HepG2 (cell line): ENCODE results near the gene ZNF618. TPM values are rescaled to one million over a fixed set of nuclear protein-coding genes. Genes with fewer than 3 reads are reported as not detected.
A peak's percentile ranks its signal among the peaks of the same experiment; 100 is the strongest.

Source experiments
- CBX2 ChIP-seq, 2 experiments: fragments of 200-600 bp in 1 of 2; sonication (generic); formaldehyde crosslinking in 1 of 2; IDR thresholded peaks; 2 replicates each; pipeline versions ENCODE4 v1.7.0 to v1.8.1; 2018 to 2022; ENCODE audit warnings: low read depth in 2 of 2, low read length in 1 of 2, mild to moderate bottlenecking in 1 of 2, missing genetic modification reagents in 1 of 2
- CHD4 ChIP-seq: fragments of 200-600 bp; sonication (generic); IDR thresholded peaks from 2 replicates; pipeline ENCODE4 v1.7.0; 2017; ENCODE audit warnings: mild to moderate bottlenecking, low read length, borderline replicate concordance
- DNMT3B ChIP-seq: conservative IDR thresholded peaks from 2 replicates; pipeline ENCODE4 v1.6.1; 2016; ENCODE audit warnings: missing biosample characterization, control low read depth
- JUN ChIP-seq: sonication (generic); formaldehyde crosslinking; IDR thresholded peaks from 2 replicates; pipeline ENCODE4 v1.4.0; 2020; ENCODE audit warnings: mild to moderate bottlenecking, missing genetic modification reagents
- RFXANK ChIP-seq: IDR thresholded peaks from 2 replicates; pipeline ENCODE4 v1.6.1; 2016
- SMC3 ChIP-seq: IDR thresholded peaks from 2 replicates; pipeline ENCODE4 v1.6.1; 2011; ENCODE audit warnings: low read length, improper control_type of control experiment
- TBL1XR1 ChIP-seq: fragments of 150-350 bp; IDR thresholded peaks from 2 replicates; pipeline ENCODE4 v1.6.1; 2014; ENCODE audit warnings: borderline replicate concordance, low read length; ENCODE audit not compliant: partially characterized antibody
- TCF7 ChIP-seq: sonication (generic); IDR thresholded peaks from 2 replicates; pipeline ENCODE4 v1.6.1; 2016; ENCODE audit warnings: antibody characterized with exemption, low read depth
- ZIK1 ChIP-seq: sonication (generic); formaldehyde crosslinking; IDR thresholded peaks from 2 replicates; pipeline ENCODE4 v1.5.0; 2020; ENCODE audit warnings: mild to moderate bottlenecking, low read depth, missing genetic modification reagents, borderline replicate concordance
- ZMYM3 ChIP-seq: sonication (generic); formaldehyde crosslinking; IDR thresholded peaks from 2 replicates; pipeline ENCODE4 v1.5.1; 2020; ENCODE audit warnings: mild to moderate bottlenecking, missing genetic modification reagents
- ZMYM4 ChIP-seq: sonication (generic); formaldehyde crosslinking; IDR thresholded peaks from 2 replicates; pipeline ENCODE4 v1.8.1; 2023; ENCODE audit warnings: mild to moderate bottlenecking, missing genetic modification reagents
- ZNF12 ChIP-seq: sonication (generic); formaldehyde crosslinking; IDR thresholded peaks from 2 replicates; pipeline ENCODE4 v1.5.0; 2020; ENCODE audit warnings: missing genetic modification reagents
- ZNF20 ChIP-seq: sonication (generic); formaldehyde crosslinking; IDR thresholded peaks from 2 replicates; pipeline ENCODE4 v1.4.0; 2020; ENCODE audit warnings: mild to moderate bottlenecking, moderate library complexity, missing genetic modification reagents
- ZNF343 ChIP-seq: sonication (generic); formaldehyde crosslinking; IDR thresholded peaks from 2 replicates; pipeline ENCODE4 v1.4.0; 2020; ENCODE audit warnings: mild to moderate bottlenecking, missing genetic modification reagents
- ZSCAN25 ChIP-seq: sonication (generic); formaldehyde crosslinking; IDR thresholded peaks from 2 replicates; pipeline ENCODE4 v1.8.0; 2022; ENCODE audit warnings: mild to moderate bottlenecking, missing genetic modification reagents
- polyA plus RNA-seq, 8 experiments: library from polyadenylated mRNA; depleted of rRNA in 3 of 8; stranded (reverse) in 7 of 8; unstranded in 1 of 8; fragments of >200 nt; fragmentation: Illumina TruSeq in 4 of 8; extraction: Trizol in 4 of 8; gene quantifications; 2 replicates each; pipeline versions ENCODE4 v1.2.1 to v1.2.3, GENCODE V29; 2011 to 2016; ENCODE audit warnings: low read depth in 4 of 8, missing spikeins in 1 of 8, mixed read lengths in 1 of 8; ENCODE audit not compliant: insufficient read depth in 1 of 8
- total RNA-seq, 5 experiments: library from RNA; depleted of rRNA; stranded (reverse); fragments of >200 nt; fragmentation: Illumina TruSeq; extraction: Trizol; gene quantifications; 2 replicates each; pipeline ENCODE4 v1.2.3, GENCODE V29; 2016; ENCODE audit warnings: low read depth in 1 of 5
- TF ChIP-seq, protein P1 (sequence below): sonication (generic); formaldehyde crosslinking; IDR thresholded peaks from 2 replicates; pipeline ENCODE4 v1.9.0; 2021; ENCODE audit warnings: missing genetic modification reagents, mild to moderate bottlenecking, borderline replicate concordance
- TF ChIP-seq, protein P2 (sequence below): IDR thresholded peaks from 2 replicates; pipeline ENCODE4 v1.6.1; 2016; ENCODE audit warnings: missing genetic modification reagents, missing compliant biosample characterization
- TF ChIP-seq, protein P3 (sequence below): IDR thresholded peaks from 2 replicates; pipeline ENCODE4 v1.6.1; 2012; ENCODE audit warnings: low read length, improper control_type of control experiment
- TF ChIP-seq, protein P4 (sequence below): IDR thresholded peaks from 2 replicates; pipeline ENCODE4 v1.6.1; 2016; ENCODE audit warnings: low read depth, control low read depth
- TF ChIP-seq, protein P5 (sequence below): sonication (generic); formaldehyde crosslinking; conservative IDR thresholded peaks from 2 replicates; pipeline ENCODE4 v1.8.0; 2022; ENCODE audit warnings: low read depth, missing genetic modification reagents
- TF ChIP-seq, protein P6 (sequence below): sonication (generic); formaldehyde crosslinking; IDR thresholded peaks from 2 replicates; pipeline ENCODE4 v1.8.0; 2022; ENCODE audit warnings: missing genetic modification reagents, low read depth, mild to moderate bottlenecking, borderline replicate concordance

Gene ZNF618
- total and polyA plus RNA-seq, 2 of the 13 experiments (the other 11 are each of a cell fraction or from before 2014, with no cell fraction given): 0.07 TPM

DNA sequence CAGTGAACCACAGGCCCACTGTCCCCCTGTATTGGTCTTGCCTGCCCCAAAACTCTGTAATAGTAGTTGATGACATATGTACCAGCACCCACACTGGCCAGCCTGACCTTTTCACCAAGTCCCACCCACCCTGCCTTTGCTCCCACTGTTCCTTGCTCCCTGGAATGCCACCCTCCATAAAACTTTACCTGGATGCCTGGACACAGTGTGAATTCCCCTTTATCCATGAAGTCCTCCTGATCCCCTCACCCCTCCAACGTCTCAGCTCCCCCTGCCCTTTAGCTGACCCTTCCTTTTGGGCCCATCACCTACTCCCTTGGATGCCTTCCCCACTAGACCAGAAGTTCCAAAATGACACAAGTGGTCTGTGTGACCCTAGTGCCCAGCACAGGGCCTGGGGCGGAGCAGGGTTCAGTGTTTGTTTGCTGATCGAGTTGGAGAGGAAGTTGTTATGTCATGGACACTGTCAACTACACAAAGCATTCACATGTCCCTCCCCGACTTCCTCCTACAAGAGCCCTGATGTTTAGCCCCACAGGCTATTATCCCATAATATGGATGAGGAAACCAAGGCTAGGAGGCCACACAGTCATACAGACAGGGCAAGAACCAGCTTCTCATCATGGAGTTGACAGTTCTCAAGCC, 185.8 kb downstream of the ZNF618 start (continued):
- peak; percentile 47; the same call in 1 of the 2 replicates for TF ChIP-seq ZMYM4 (CRISPR knock-in tag)
- no peak for TF ChIP-seq ZNF20 (CRISPR knock-in tag)
- no peak for TF ChIP-seq JUN
- TF ChIP-seq, protein P1, sequence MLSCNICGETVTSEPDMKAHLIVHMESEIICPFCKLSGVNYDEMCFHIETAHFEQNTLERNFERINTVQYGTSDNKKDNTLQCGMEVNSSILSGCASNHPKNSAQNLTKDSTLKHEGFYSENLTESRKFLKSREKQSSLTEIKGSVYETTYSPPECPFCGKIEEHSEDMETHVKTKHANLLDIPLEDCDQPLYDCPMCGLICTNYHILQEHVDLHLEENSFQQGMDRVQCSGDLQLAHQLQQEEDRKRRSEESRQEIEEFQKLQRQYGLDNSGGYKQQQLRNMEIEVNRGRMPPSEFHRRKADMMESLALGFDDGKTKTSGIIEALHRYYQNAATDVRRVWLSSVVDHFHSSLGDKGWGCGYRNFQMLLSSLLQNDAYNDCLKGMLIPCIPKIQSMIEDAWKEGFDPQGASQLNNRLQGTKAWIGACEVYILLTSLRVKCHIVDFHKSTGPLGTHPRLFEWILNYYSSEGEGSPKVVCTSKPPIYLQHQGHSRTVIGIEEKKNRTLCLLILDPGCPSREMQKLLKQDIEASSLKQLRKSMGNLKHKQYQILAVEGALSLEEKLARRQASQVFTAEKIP (CRISPR knock-in tag): no peak
- no peak for TF ChIP-seq CBX2 (IDR thresholded peaks at IDR 0.05; ENCODE audit: low read depth, low read length)
- TF ChIP-seq CBX2 (CRISPR knock-in tag; IDR thresholded peaks at IDR 0.05; ENCODE audit: low read depth): no peak
- TF ChIP-seq TBL1XR1: no peak
- TF ChIP-seq ZMYM3 (CRISPR knock-in tag): peak; percentile 99
- TF ChIP-seq, protein P2, sequence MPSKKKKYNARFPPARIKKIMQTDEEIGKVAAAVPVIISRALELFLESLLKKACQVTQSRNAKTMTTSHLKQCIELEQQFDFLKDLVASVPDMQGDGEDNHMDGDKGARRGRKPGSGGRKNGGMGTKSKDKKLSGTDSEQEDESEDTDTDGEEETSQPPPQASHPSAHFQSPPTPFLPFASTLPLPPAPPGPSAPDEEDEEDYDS (CRISPR knock-in tag): peak; percentile 54; the same call in 1 of the 2 replicates
- TF ChIP-seq, protein P3, sequence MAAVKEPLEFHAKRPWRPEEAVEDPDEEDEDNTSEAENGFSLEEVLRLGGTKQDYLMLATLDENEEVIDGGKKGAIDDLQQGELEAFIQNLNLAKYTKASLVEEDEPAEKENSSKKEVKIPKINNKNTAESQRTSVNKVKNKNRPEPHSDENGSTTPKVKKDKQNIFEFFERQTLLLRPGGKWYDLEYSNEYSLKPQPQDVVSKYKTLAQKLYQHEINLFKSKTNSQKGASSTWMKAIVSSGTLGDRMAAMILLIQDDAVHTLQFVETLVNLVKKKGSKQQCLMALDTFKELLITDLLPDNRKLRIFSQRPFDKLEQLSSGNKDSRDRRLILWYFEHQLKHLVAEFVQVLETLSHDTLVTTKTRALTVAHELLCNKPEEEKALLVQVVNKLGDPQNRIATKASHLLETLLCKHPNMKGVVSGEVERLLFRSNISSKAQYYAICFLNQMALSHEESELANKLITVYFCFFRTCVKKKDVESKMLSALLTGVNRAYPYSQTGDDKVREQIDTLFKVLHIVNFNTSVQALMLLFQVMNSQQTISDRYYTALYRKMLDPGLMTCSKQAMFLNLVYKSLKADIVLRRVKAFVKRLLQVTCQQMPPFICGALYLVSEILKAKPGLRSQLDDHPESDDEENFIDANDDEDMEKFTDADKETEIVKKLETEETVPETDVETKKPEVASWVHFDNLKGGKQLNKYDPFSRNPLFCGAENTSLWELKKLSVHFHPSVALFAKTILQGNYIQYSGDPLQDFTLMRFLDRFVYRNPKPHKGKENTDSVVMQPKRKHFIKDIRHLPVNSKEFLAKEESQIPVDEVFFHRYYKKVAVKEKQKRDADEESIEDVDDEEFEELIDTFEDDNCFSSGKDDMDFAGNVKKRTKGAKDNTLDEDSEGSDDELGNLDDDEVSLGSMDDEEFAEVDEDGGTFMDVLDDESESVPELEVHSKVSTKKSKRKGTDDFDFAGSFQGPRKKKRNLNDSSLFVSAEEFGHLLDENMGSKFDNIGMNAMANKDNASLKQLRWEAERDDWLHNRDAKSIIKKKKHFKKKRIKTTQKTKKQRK: no peak
- no peak for TF ChIP-seq TCF7
- TF ChIP-seq, protein P4, sequence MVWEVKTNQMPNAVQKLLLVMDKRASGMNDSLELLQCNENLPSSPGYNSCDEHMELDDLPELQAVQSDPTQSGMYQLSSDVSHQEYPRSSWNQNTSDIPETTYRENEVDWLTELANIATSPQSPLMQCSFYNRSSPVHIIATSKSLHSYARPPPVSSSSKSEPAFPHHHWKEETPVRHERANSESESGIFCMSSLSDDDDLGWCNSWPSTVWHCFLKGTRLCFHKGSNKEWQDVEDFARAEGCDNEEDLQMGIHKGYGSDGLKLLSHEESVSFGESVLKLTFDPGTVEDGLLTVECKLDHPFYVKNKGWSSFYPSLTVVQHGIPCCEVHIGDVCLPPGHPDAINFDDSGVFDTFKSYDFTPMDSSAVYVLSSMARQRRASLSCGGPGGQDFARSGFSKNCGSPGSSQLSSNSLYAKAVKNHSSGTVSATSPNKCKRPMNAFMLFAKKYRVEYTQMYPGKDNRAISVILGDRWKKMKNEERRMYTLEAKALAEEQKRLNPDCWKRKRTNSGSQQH (CRISPR knock-in tag): no peak
- TF ChIP-seq, protein P5, sequence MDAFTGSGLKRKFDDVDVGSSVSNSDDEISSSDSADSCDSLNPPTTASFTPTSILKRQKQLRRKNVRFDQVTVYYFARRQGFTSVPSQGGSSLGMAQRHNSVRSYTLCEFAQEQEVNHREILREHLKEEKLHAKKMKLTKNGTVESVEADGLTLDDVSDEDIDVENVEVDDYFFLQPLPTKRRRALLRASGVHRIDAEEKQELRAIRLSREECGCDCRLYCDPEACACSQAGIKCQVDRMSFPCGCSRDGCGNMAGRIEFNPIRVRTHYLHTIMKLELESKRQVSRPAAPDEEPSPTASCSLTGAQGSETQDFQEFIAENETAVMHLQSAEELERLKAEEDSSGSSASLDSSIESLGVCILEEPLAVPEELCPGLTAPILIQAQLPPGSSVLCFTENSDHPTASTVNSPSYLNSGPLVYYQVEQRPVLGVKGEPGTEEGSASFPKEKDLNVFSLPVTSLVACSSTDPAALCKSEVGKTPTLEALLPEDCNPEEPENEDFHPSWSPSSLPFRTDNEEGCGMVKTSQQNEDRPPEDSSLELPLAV (CRISPR knock-in tag): no peak
- TF ChIP-seq ZIK1 (CRISPR knock-in tag): no peak
- no peak for TF ChIP-seq ZNF12 (CRISPR knock-in tag)
- TF ChIP-seq RFXANK (CRISPR knock-in tag): no peak
- TF ChIP-seq SMC3: no peak
- TF ChIP-seq DNMT3B (CRISPR knock-in tag): no peak
- TF ChIP-seq CHD4: 0 out of 2 replicates have a peak, but pooled peaks have one; percentile 74
- TF ChIP-seq ZNF343 (CRISPR knock-in tag): no peak
- TF ChIP-seq, protein P6, sequence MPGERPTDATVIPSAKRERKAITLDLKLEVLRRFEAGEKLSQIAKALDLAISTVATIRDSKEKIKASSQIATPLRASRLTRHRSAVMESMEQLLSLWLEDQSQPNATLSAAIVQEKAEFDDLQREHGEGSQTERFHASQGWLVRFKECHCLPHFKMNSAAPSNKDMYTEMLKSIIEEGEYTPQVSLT (CRISPR knock-in tag): no peak
- no peak; the same call in 1 of the 2 replicates for TF ChIP-seq ZSCAN25 (CRISPR knock-in tag)
